GM12878 (cell line): ENCODE results near the gene PSMD11. TPM values are rescaled to one million over a fixed set of nuclear protein-coding genes. Genes with fewer than 3 reads are reported as not detected.
A peak's percentile ranks its signal among the peaks of the same experiment; 100 is the strongest.

ENCODE experiments used
- ATAC-seq: fragments of 200-7000 bp; cut with Tn5 transposase; 3 replicates; pipeline ENCODE4 v1.9.1; 2020; ENCODE audit warnings: mild to moderate bottlenecking, moderate library complexity
- BruUV-seq: library from RNA; stranded (reverse); fragments of 400-500 nt; replicated peaks from 2 replicates; lab custom pipeline; 2021; lab: Mats Ljungman, UMichigan
- CTCF ChIA-PET: fragments of 300-600 bp; sonication (Branson Sonifier 250); formaldehyde crosslinking; extraction: SDS; loops from one replicate; lab custom pipeline; 2021; ENCODE audit warnings: inconsistent platforms; lab: Yijun Ruan, JAX
- POLR2A ChIA-PET: fragments of 350-600 bp; formaldehyde crosslinking; extraction: SDS; loops from one replicate; lab custom pipeline; 2021; ENCODE audit warnings: inconsistent platforms; lab: Charles Lee
- RAD21 ChIA-PET: fragments of 300-600 bp; sonication (Branson Sonifier 250); formaldehyde crosslinking; loops from one replicate; lab custom pipeline; 2023; ENCODE audit warnings: antibody characterized with exemption; ENCODE audit not compliant: unreplicated experiment; lab: Charles Lee
- SMC1A ChIA-PET: fragments of 300-600 bp; sonication (Branson Sonifier 250); formaldehyde crosslinking; loops from one replicate; lab custom pipeline; 2023; ENCODE audit not compliant: unreplicated experiment, uncharacterized antibody; lab: Charles Lee
- DNase-seq: peaks from one replicate; pipeline ENCODE4 v3.0.0-alpha.2; 2011; ENCODE audit warnings: low read depth, low spot score
- FAIRE-seq: peaks from 3 replicates; lab custom pipeline; 2011; peaks lifted over from hg19 to GRCh38; lab: Jason Lieb, UNC
- H2AFZ ChIP-seq: 2 replicates; pipeline ENCODE4 v1.6.0; 2011; ENCODE audit warnings: low read depth, low read length, control low read depth; ENCODE audit not compliant: control insufficient read depth
- H3K27ac ChIP-seq: 2 replicates; pipeline ENCODE4 v1.5.1; 2011; ENCODE audit warnings: control low read depth; ENCODE audit not compliant: control insufficient read depth, insufficient read depth
- H3K27me3 ChIP-seq, 2 experiments: replicated peaks in 1 of 2; 2 replicates each; pipeline versions ENCODE4 v1.6.0 to v1.6.1; 2011; ENCODE audit warnings: low read length in 1 of 2; ENCODE audit not compliant: control insufficient read depth in 2 of 2, insufficient read depth in 2 of 2
- H3K36me3 ChIP-seq, 2 experiments: 2 replicates each; pipeline ENCODE4 v1.5.1; 2011; ENCODE audit warnings: low read length in 1 of 2; ENCODE audit not compliant: control insufficient read depth in 2 of 2, insufficient read depth in 2 of 2
- H3K4me1 ChIP-seq: 2 replicates; pipeline ENCODE4 v1.6.1; 2011; ENCODE audit warnings: mild to moderate bottlenecking, low read length, moderate library complexity, mixed read lengths; ENCODE audit not compliant: control insufficient read depth, insufficient read depth
- H3K4me2 ChIP-seq: 2 replicates; pipeline ENCODE4 v1.6.0; 2011; ENCODE audit warnings: control low read depth; ENCODE audit not compliant: control insufficient read depth, insufficient read depth
- H3K4me3 ChIP-seq: fragments of 200-600 bp; sonication (generic); 2 replicates; pipeline ENCODE4 v1.5.1; 2016
- H3K79me2 ChIP-seq: 2 replicates; pipeline ENCODE4 v1.6.0; 2011; ENCODE audit warnings: low read length; ENCODE audit not compliant: control insufficient read depth, insufficient read depth
- H3K9ac ChIP-seq: 2 replicates; pipeline ENCODE4 v1.8.0; 2011; ENCODE audit warnings: low read length, control low read depth, mixed read lengths; ENCODE audit not compliant: control insufficient read depth, insufficient read depth
- H3K9me3 ChIP-seq: replicated peaks from 3 replicates; pipeline ENCODE4 v1.5.1; 2011; ENCODE audit warnings: mild to moderate bottlenecking, low read length; ENCODE audit not compliant: control insufficient read depth, insufficient read depth
- H4K20me1 ChIP-seq: 2 replicates; pipeline ENCODE4 v1.6.0; 2011; ENCODE audit not compliant: control insufficient read depth, insufficient read depth
- BACH1 ChIP-seq: fragments of 450-650 bp; IDR thresholded peaks from 2 replicates; pipeline ENCODE4 v1.6.1; 2017; ENCODE audit warnings: mild to moderate bottlenecking, borderline replicate concordance
- BHLHE40 ChIP-seq, 2 experiments: fragments of 450-650 bp in 1 of 2; IDR thresholded peaks; 2 replicates each; pipeline ENCODE4 v1.6.1; 2011 to 2017; ENCODE audit warnings: low read depth in 2 of 2, borderline replicate concordance in 1 of 2, improper control_type of control experiment in 1 of 2, low read length in 1 of 2, mild to moderate bottlenecking in 1 of 2
- CHD2 ChIP-seq: IDR thresholded peaks from 2 replicates; pipeline ENCODE4 v1.6.1; 2011; ENCODE audit warnings: low read depth, low read length, improper control_type of control experiment, borderline replicate concordance
- CHD4 ChIP-seq: fragments of 200-600 bp; sonication (generic); IDR thresholded peaks from 2 replicates; pipeline ENCODE4 v1.6.1; 2016; ENCODE audit warnings: mild to moderate bottlenecking
- EGR1 ChIP-seq, 2 experiments: IDR thresholded peaks; 1 replicate in 1 of 2; 2 replicates in 1 of 2; pipeline ENCODE4 v1.6.1; 2011 to 2012; ENCODE audit warnings: low read depth in 2 of 2, low read length in 2 of 2, borderline replicate concordance in 1 of 2, mild to moderate bottlenecking in 1 of 2, moderate library complexity in 1 of 2
- FOXK2 ChIP-seq: fragments of 450-650 bp; IDR thresholded peaks from 2 replicates; pipeline ENCODE4 v1.6.1; 2017; ENCODE audit warnings: mild to moderate bottlenecking, moderate library complexity
- IKZF1 ChIP-seq: fragments of 450-650 bp; conservative IDR thresholded peaks from 2 replicates; pipeline ENCODE4 v1.6.1; 2017; ENCODE audit warnings: antibody characterized with exemption, mild to moderate bottlenecking
- IKZF2 ChIP-seq, 2 experiments: fragments of 450-650 bp; IDR thresholded peaks; 2 replicates each; pipeline ENCODE4 v1.6.1; 2017; ENCODE audit warnings: mild to moderate bottlenecking in 2 of 2, moderate library complexity in 2 of 2
- MLLT1 ChIP-seq: fragments of 450-650 bp; IDR thresholded peaks from 2 replicates; pipeline ENCODE4 v1.6.1; 2016; ENCODE audit warnings: mild to moderate bottlenecking
- MTA3 ChIP-seq: IDR thresholded peaks from 2 replicates; pipeline ENCODE4 v1.6.1; 2012; ENCODE audit warnings: low read length, inconsistent platforms, borderline replicate concordance
- NFYB ChIP-seq: IDR thresholded peaks from 2 replicates; pipeline ENCODE4 v1.6.1; 2011; ENCODE audit warnings: low read depth, mild to moderate bottlenecking, low read length, improper control_type of control experiment, moderate library complexity; ENCODE audit not compliant: insufficient read depth
- NR2C1 ChIP-seq: fragments of 450-650 bp; IDR thresholded peaks from 2 replicates; pipeline ENCODE4 v1.6.1; 2017; ENCODE audit warnings: antibody characterized with exemption, mild to moderate bottlenecking, moderate library complexity
- NR2C2 ChIP-seq: IDR thresholded peaks from 2 replicates; pipeline ENCODE4 v1.6.1; 2011; ENCODE audit warnings: borderline replicate concordance, low read depth; ENCODE audit not compliant: control insufficient read depth, insufficient read length
- NR2F1 ChIP-seq: fragments of 450-650 bp; conservative IDR thresholded peaks from 2 replicates; pipeline ENCODE4 v1.6.1; 2017; ENCODE audit warnings: mild to moderate bottlenecking
- POLR2A ChIP-seq: IDR thresholded peaks from 2 replicates; pipeline ENCODE4 v1.6.1; 2011; ENCODE audit warnings: low read depth, mild to moderate bottlenecking, low read length
- POLR2AphosphoS2 ChIP-seq: IDR thresholded peaks from 2 replicates; pipeline ENCODE4 v1.6.1; 2011; ENCODE audit warnings: low read depth, mild to moderate bottlenecking, low read length, improper control_type of control experiment, moderate library complexity
- POU2F2 ChIP-seq: IDR thresholded peaks from 3 replicates; pipeline ENCODE4 v1.6.1; 2011; ENCODE audit warnings: low read depth, mild to moderate bottlenecking, low read length, borderline replicate concordance
- RBBP5 ChIP-seq: fragments of 200-600 bp; sonication (generic); conservative IDR thresholded peaks from 2 replicates; pipeline ENCODE4 v1.6.1; 2016
- SUZ12 ChIP-seq: fragments of 200-600 bp; sonication (generic); IDR thresholded peaks from one replicate; pipeline ENCODE4 v1.6.1; 2018; ENCODE audit warnings: antibody characterized with exemption, mild to moderate bottlenecking; ENCODE audit not compliant: unreplicated experiment
- TCF3 ChIP-seq: IDR thresholded peaks from 2 replicates; pipeline ENCODE4 v1.6.1; 2012; ENCODE audit warnings: low read depth, mild to moderate bottlenecking, low read length, borderline replicate concordance; ENCODE audit not compliant: insufficient read depth
- WRNIP1 ChIP-seq: IDR thresholded peaks from 2 replicates; pipeline ENCODE4 v1.6.1; 2011; ENCODE audit warnings: low read depth, low read length, improper control_type of control experiment, borderline replicate concordance
- YY1 ChIP-seq: IDR thresholded peaks from 2 replicates; pipeline ENCODE4 v1.6.1; 2011; ENCODE audit warnings: low read depth, mild to moderate bottlenecking, low read length
- ZNF274 ChIP-seq: IDR thresholded peaks from one replicate; pipeline ENCODE4 v1.8.0; 2011; ENCODE audit not compliant: insufficient read length, insufficient read depth
- ZNF384 ChIP-seq: IDR thresholded peaks from 2 replicates; pipeline ENCODE4 v1.6.1; 2012; ENCODE audit warnings: low read depth, mild to moderate bottlenecking, low read length, improper control_type of control experiment, borderline replicate concordance
- WGBS: methylation state at CpG from one replicate; pipeline ENCODE4 v1.1.6; 2016; ENCODE audit warnings: low lambda C conversion rate; ENCODE audit not compliant: insufficient replicate concordance, insufficient coverage; ENCODE audit errors: missing lambda C conversion rate; 5-methylcytosine and 5-hydroxymethylcytosine counted together
- in situ Hi-C: fragments of 300-500 bp; cut with MboI; formaldehyde crosslinking; loops from 9 replicates; pipeline ENCODE4 v1.14.3; 2018; ENCODE audit warnings: mixed read lengths
- intact Hi-C: fragments of 100-400 bp; cut with micrococcal nuclease; formaldehyde crosslinking; loops from one replicate; pipeline ENCODE4 v1.14.2; 2022; ENCODE audit not compliant: unreplicated experiment
- polyA plus RNA-seq, 11 experiments: library from polyadenylated mRNA; depleted of rRNA in 4 of 11; unstranded in 6 of 11; stranded (reverse) in 5 of 11; fragments of >200 nt; fragmentation: Nextera tagmentation in 4 of 11; fragmentation: Illumina TruSeq in 1 of 11; extraction: Ambion mirVana in 4 of 11; extraction: Trizol in 1 of 11; gene quantifications; 1 replicate in 1 of 11; 2 replicates in 10 of 11; pipeline versions ENCODE4 v1.2.1 to v1.2.3, GENCODE V29; 2011 to 2016; ENCODE audit warnings: inconsistent platforms in 2 of 11, missing spikeins in 2 of 11, low read depth in 1 of 11
- total RNA-seq, 4 experiments: library from RNA; depleted of rRNA in 3 of 4; stranded (reverse); fragments of >200 nt in 3 of 4; fragmentation: Illumina TruSeq in 1 of 4; extraction: Trizol in 1 of 4; gene quantifications; 2 replicates each; pipeline versions ENCODE4 v1.2.1 to v1.2.3, GENCODE V29; 2013 to 2021

PSMD11 gene
- total and polyA plus RNA-seq, 10 of the 15 experiments (the other 5 are each of a cell fraction or from before 2014, with no cell fraction given), result 84.1 to 319 (median 120) TPM

- Histone ChIP-seq H2AFZ (no peak overlapping the region), H3K79me2 (no peaks in the 10 kb centered on the region; the same call in 1 of the 2 replicates), H4K20me1 (no peaks in the 10 kb centered on the region), H3K36me3 (no peaks in the 10 kb centered on the region), H3K9me3 (no peaks in the 10 kb centered on the region), H3K27me3 (no peaks in the 10 kb centered on the region), H3K4me1 (peaks cover 88% of the 10 kb centered on the region), H3K4me2 (peak overlapping the region; percentile 97), H3K9ac (peak overlapping the region; percentile 83), H3K4me3 (peak overlapping the region; percentile 25; the same call in 1 of the 2 replicates), H3K27ac (peak overlapping the region; percentile 84)
- FAIRE-seq (no peak), ATAC-seq (peak; percentile 38), DNase-seq (no peak)
- ChIA-PET POLR2A (interaction anchor here (2.1 to 18.8 kb wide), 4 partner anchors 15 to 49 kb away, joined by 6 to 308 read pairs (median 13); partner anchors contain the start of gene CDK5R1), SMC1A (interaction anchor here (0.6 to 13.7 kb wide), 5 partner anchors 9 to 45 kb away, joined by 4 to 286 read pairs (median 4); partner anchors contain the start of gene CDK5R1), RAD21 (interaction anchor here (0.6 to 19.5 kb wide), 8 partner anchors 16 to 89 kb away, joined by 3 to 543 read pairs (median 6); partner anchors contain the start of gene CDK5R1), CTCF (interaction anchor here (1.5 to 7.4 kb wide), 4 partner anchors 28 to 57 kb away, joined by 3 to 83 read pairs (median 16); partner anchors contain the start of gene CDK5R1)
- intact Hi-C loops (no loop called here), in situ Hi-C loops (no loop called here)
- under 1% methylated on average over 27 of the region's 61 CpGs for WGBS
- TSS peak; percentile 84 for BruUV-seq
- TF ChIP-seq ZNF274, result no peak
- TF ChIP-seq NR2F1, result peak; percentile 34; the same call in 1 of the 2 replicates
- no peak for TF ChIP-seq FOXK2
- TF ChIP-seq POU2F2, result 0 out of 3 replicates have a peak, but pooled peaks have one; percentile 20
- TF ChIP-seq IKZF2 (IDR thresholded peaks at IDR 0.05), result peak; percentile 42 to 58; a peak in 2 of 4 replicates
- peak; percentile 88 for TF ChIP-seq BACH1
- no peak for TF ChIP-seq WRNIP1
- peak; percentile 79 for TF ChIP-seq IKZF1
- no peak for TF ChIP-seq RBBP5
- no peak for TF ChIP-seq YY1
- no peak for TF ChIP-seq CHD2
- no peak for TF ChIP-seq MTA3
- TF ChIP-seq NR2C2, result no peak
- TF ChIP-seq POLR2AphosphoS2, result no peak
- TF ChIP-seq POLR2A, result peak; percentile 61; the same call in 1 of the 2 replicates
- peak in 1 of 2 experiments; percentile 80; a peak in 2 of 4 replicates for TF ChIP-seq BHLHE40 (IDR thresholded peaks at IDR 0.05; ENCODE audit: borderline replicate concordance in 1 of 2, low read depth in 2 of 2, low read length in 1 of 2)
- peak; percentile 67 for TF ChIP-seq ZNF384
- TF ChIP-seq SUZ12, result no peak
- TF ChIP-seq EGR1 (IDR thresholded peaks at IDR 0.05; ENCODE audit: borderline replicate concordance in 1 of 2, low read depth in 2 of 2, low read length in 2 of 2), result peak in 1 of 2 experiments; percentile 94; a peak in 2 of 3 replicates
- TF ChIP-seq NR2C1, result no peak
- TF ChIP-seq MLLT1, result no peak
- TF ChIP-seq CHD4, result no peak
- TF ChIP-seq NFYB, result no peak
- no peak for TF ChIP-seq TCF3
These were observed 75.2 kb downstream of the PSMD11 start for GRCh38 chr17:32519228-32520103.
